ENCODE data around the gene THY1. TPM values are rescaled to one million over a fixed set of nuclear protein-coding genes. Genes with fewer than 3 reads are reported as not detected.

The THY1 gene
- total RNA-seq, 2 experiments from 2014 or later = 0.30 TPM; not detected in 1

- Mint-ChIP-seq H3K36me3 (no peaks in the 10 kb centered on the region), H3K9me3 (ENCODE audit: low read depth) (no peaks in the 10 kb centered on the region), H3K27me3 (peaks cover 57% of the 10 kb centered on the region), H3K4me3 (no peak overlapping the region), H3K27ac (no peak overlapping the region), H3K4me1 (peaks cover 11% of the 10 kb centered on the region)
- CTCF ChIA-PET = no interaction called here
- DNase-seq = no peak
- ATAC-seq = no peak
Measured at GRCh38 chr11:119436093-119436492, 13.1 kb upstream of the THY1 start.

GRCh38 chr11:119434591-119435330, 11.8 kb upstream of the THY1 start:
- Mint-ChIP-seq H3K27ac (no peak overlapping the region), H3K36me3 (no peaks in the 10 kb centered on the region), H3K4me1 (peaks cover under 1% of the 10 kb centered on the region), H3K4me3 (no peak overlapping the region), H3K27me3 (peaks cover 54% of the 10 kb centered on the region), H3K9me3 (ENCODE audit: low read depth) (no peaks in the 10 kb centered on the region)
- ATAC-seq (no peak), DNase-seq (no peak)
- CTCF ChIA-PET = no interaction called here

GRCh38 chr11:119433358-119433725, 10.4 kb upstream of the THY1 start:
- Mint-ChIP-seq H3K27me3 (peaks cover 50% of the 10 kb centered on the region), H3K36me3 (no peaks in the 10 kb centered on the region), H3K4me1 (no peaks in the 10 kb centered on the region), H3K9me3 (ENCODE audit: low read depth) (no peaks in the 10 kb centered on the region), H3K27ac (no peak overlapping the region), H3K4me3 (no peak overlapping the region)
- ATAC-seq (no peak), DNase-seq (no peak)
- CTCF ChIA-PET = no interaction called here

GRCh38 chr11:119432484-119433357, 9.7 kb upstream of the THY1 start:
- H3K4me1 Mint-ChIP-seq = no peaks in the 10 kb centered on the region
- CTCF ChIA-PET = no interaction called here
- no peaks in the 10 kb centered on the region for H3K9me3 Mint-ChIP-seq (ENCODE audit: low read depth)
- no peak overlapping the region for H3K4me3 Mint-ChIP-seq
- DNase-seq (no peak), ATAC-seq (no peak)
- no peak overlapping the region for H3K27ac Mint-ChIP-seq
- H3K36me3 Mint-ChIP-seq = no peaks in the 10 kb centered on the region
- peaks cover 47% of the 10 kb centered on the region for H3K27me3 Mint-ChIP-seq

- Mint-ChIP-seq H3K4me3 (no peak overlapping the region), H3K9me3 (ENCODE audit: low read depth) (no peaks in the 10 kb centered on the region), H3K27me3 (peaks cover 46% of the 10 kb centered on the region), H3K4me1 (no peaks in the 10 kb centered on the region), H3K27ac (no peak overlapping the region), H3K36me3 (no peaks in the 10 kb centered on the region)
- CTCF ChIA-PET = no interaction called here
- DNase-seq (no peak), ATAC-seq (no peak)
Measured at GRCh38 chr11:119431523-119431922, 8.6 kb upstream of the THY1 start.

- Mint-ChIP-seq H3K27me3 (peaks cover 51% of the 10 kb centered on the region), H3K36me3 (no peaks in the 10 kb centered on the region), H3K4me3 (no peak overlapping the region), H3K4me1 (peaks cover 8% of the 10 kb centered on the region), H3K27ac (no peak overlapping the region), H3K9me3 (ENCODE audit: low read depth) (no peaks in the 10 kb centered on the region)
- no peak for ATAC-seq
- no peak for DNase-seq
- CTCF ChIA-PET = interaction anchor here (1.4 kb wide), 1 partner anchor 12 kb away, joined by 3 read pairs; no protein-coding TSS in a partner anchor
Measured at GRCh38 chr11:119427279-119427678, 4.3 kb upstream of the THY1 start.

- Mint-ChIP-seq H3K9me3 (ENCODE audit: low read depth) (no peaks in the 10 kb centered on the region), H3K4me1 (peaks cover 11% of the 10 kb centered on the region), H3K4me3 (no peak overlapping the region), H3K36me3 (no peaks in the 10 kb centered on the region), H3K27me3 (peaks cover 53% of the 10 kb centered on the region), H3K27ac (no peak overlapping the region)
- CTCF ChIA-PET = interaction anchor here (0.8 to 1.2 kb wide), 3 partner anchors 40 to 49 kb away, joined by 3 to 4 read pairs (median 3); no protein-coding TSS in a partner anchor
- ATAC-seq (no peak), DNase-seq (no peak)
Measured at GRCh38 chr11:119426142-119426541, 3.2 kb upstream of the THY1 start.

- DNase-seq (no peak), ATAC-seq (no peak)
- Mint-ChIP-seq H3K4me1 (peaks cover 11% of the 10 kb centered on the region), H3K36me3 (no peaks in the 10 kb centered on the region), H3K9me3 (ENCODE audit: low read depth) (no peaks in the 10 kb centered on the region), H3K4me3 (no peak overlapping the region), H3K27ac (no peak overlapping the region), H3K27me3 (peaks cover 56% of the 10 kb centered on the region)
- CTCF ChIA-PET = interaction anchor here (1.6 kb wide), 1 partner anchor 69 kb away, joined by 4 read pairs; no protein-coding TSS in a partner anchor
Measured at GRCh38 chr11:119424775-119425174, 1.8 kb upstream of the THY1 start.

GRCh38 chr11:119424276-119424675, 1.3 kb upstream of the THY1 start:
- no peak overlapping the region for H3K27ac Mint-ChIP-seq
- CTCF ChIA-PET = interaction anchor here (1.6 kb wide), 1 partner anchor 68 kb away, joined by 4 read pairs; no protein-coding TSS in a partner anchor
- H3K36me3 Mint-ChIP-seq = no peaks in the 10 kb centered on the region
- DNase-seq (no peak), ATAC-seq (no peak)
- no peaks in the 10 kb centered on the region for H3K9me3 Mint-ChIP-seq (ENCODE audit: low read depth)
- H3K27me3 Mint-ChIP-seq = peaks cover 53% of the 10 kb centered on the region
- peaks cover 11% of the 10 kb centered on the region for H3K4me1 Mint-ChIP-seq
- no peak overlapping the region for H3K4me3 Mint-ChIP-seq

- Mint-ChIP-seq H3K27me3 (peaks cover 53% of the 10 kb centered on the region), H3K4me1 (peaks cover 11% of the 10 kb centered on the region), H3K36me3 (no peaks in the 10 kb centered on the region), H3K27ac (no peak overlapping the region), H3K9me3 (ENCODE audit: low read depth) (no peaks in the 10 kb centered on the region), H3K4me3 (no peak overlapping the region)
- CTCF ChIA-PET = interaction anchor here (1.6 kb wide), 1 partner anchor 68 kb away, joined by 4 read pairs; no protein-coding TSS in a partner anchor
- no peak for ATAC-seq
- DNase-seq = no peak
Measured at GRCh38 chr11:119423509-119424254, 710 bp upstream of the THY1 start.

- no peak overlapping the region for H3K4me3 Mint-ChIP-seq
- H3K9me3 Mint-ChIP-seq (ENCODE audit: low read depth) = no peaks in the 10 kb centered on the region
- peaks cover 55% of the 10 kb centered on the region for H3K27me3 Mint-ChIP-seq
- H3K36me3 Mint-ChIP-seq = no peaks in the 10 kb centered on the region
- CTCF ChIA-PET = no interaction called here
- no peak overlapping the region for H3K27ac Mint-ChIP-seq
- ATAC-seq = peak; percentile 47
- peaks cover 11% of the 10 kb centered on the region for H3K4me1 Mint-ChIP-seq
- DNase-seq = no peak
Measured at GRCh38 chr11:119421941-119422808, 797 bp downstream of the THY1 start.

GRCh38 chr11:119421351-119421750, 1.6 kb downstream of the THY1 start:
- H3K4me1 Mint-ChIP-seq = peaks cover 10% of the 10 kb centered on the region
- peaks cover 53% of the 10 kb centered on the region for H3K27me3 Mint-ChIP-seq
- ATAC-seq (no peak), DNase-seq (no peak)
- CTCF ChIA-PET = no interaction called here
- H3K36me3 Mint-ChIP-seq = no peaks in the 10 kb centered on the region
- H3K4me3 Mint-ChIP-seq = no peak overlapping the region
- H3K9me3 Mint-ChIP-seq (ENCODE audit: low read depth) = no peaks in the 10 kb centered on the region
- H3K27ac Mint-ChIP-seq = no peak overlapping the region

Data from activated CD8-positive, alpha-beta memory T cell treated with anti-CD3 and anti-CD28 coated beads, Interleukin-2, amount 10 ng/mL, durations not matched to agents 7 days and 5 days (primary cell).